ENCODE measurements around the gene DDI2. TPM values are rescaled to one million over a fixed set of nuclear protein-coding genes. Genes with fewer than 3 reads are reported as not detected.

Gene DDI2
- total RNA-seq, 4 donors from 2014 or later = 26.2 to 115 (median 43.7) TPM

DNA sequence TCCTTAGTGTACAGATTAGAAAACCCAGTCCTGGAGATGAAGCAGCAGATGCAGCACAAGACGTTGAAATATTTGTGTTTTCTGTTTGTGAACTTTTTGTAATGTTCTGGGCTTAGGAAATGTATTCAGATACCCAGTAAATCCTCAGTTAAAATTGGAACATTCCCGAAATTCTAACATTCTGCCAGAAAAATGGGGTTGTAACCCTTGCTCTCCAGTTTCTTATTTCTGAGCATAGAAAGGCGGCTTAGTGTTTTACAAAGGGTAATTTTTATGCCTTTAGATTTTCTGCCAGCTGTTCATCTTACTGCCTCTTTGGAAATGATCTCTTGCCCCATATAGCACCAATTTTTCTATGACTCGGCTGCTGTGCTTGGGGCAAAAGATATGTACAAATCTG lies 20.6 kb downstream of the DDI2 start:
- no peak for TF ChIP-seq POLR2A (IDR thresholded peaks at IDR 0.05)
- TF ChIP-seq, protein P1, sequence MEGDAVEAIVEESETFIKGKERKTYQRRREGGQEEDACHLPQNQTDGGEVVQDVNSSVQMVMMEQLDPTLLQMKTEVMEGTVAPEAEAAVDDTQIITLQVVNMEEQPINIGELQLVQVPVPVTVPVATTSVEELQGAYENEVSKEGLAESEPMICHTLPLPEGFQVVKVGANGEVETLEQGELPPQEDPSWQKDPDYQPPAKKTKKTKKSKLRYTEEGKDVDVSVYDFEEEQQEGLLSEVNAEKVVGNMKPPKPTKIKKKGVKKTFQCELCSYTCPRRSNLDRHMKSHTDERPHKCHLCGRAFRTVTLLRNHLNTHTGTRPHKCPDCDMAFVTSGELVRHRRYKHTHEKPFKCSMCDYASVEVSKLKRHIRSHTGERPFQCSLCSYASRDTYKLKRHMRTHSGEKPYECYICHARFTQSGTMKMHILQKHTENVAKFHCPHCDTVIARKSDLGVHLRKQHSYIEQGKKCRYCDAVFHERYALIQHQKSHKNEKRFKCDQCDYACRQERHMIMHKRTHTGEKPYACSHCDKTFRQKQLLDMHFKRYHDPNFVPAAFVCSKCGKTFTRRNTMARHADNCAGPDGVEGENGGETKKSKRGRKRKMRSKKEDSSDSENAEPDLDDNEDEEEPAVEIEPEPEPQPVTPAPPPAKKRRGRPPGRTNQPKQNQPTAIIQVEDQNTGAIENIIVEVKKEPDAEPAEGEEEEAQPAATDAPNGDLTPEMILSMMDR (IDR thresholded peaks at IDR 0.05) = no peak
- intact Hi-C loops (cut with DNase I; ENCODE audit: low total_unique reads) = no loop called here
- Histone ChIP-seq H3K36me3 (no peaks in the 10 kb centered on the region), H3K9me3 (no peaks in the 10 kb centered on the region), H3K27ac (no peak overlapping the region), H3K4me3 (no peak overlapping the region), H3K27me3 (no peaks in the 10 kb centered on the region), H3K4me1 (no peaks in the 10 kb centered on the region)
- DNase-seq = no peak

DNA sequence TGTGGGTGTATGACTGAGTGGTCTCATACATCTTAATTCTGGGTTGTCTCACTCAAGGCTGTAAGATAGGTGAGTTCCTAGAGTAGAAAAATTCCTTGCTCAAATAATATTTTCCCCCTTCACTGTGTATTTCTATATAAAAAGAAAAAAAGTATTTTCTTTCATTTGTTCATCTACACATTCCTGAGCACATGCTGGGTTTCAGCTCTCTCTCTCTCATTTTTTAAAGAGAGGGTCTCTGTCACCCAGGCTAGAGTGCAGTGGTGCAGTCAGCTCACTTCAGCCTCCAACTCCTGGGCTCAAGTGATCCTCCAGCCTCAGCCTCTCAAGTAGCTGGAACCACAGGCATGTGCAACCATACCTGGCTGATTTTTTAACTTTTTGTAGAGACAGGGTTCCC lies 22.0 kb downstream of the DDI2 start:
- no peak overlapping the region for H3K27ac ChIP-seq
- H3K4me1 ChIP-seq = no peaks in the 10 kb centered on the region
- intact Hi-C loops (cut with DNase I; ENCODE audit: low total_unique reads) = no loop called here
- TF ChIP-seq, protein P1 (IDR thresholded peaks at IDR 0.05) = no peak
- no peak for TF ChIP-seq POLR2A (IDR thresholded peaks at IDR 0.05)
- no peak overlapping the region for H3K4me3 ChIP-seq
- no peak for DNase-seq
- no peaks in the 10 kb centered on the region for H3K9me3 ChIP-seq
- H3K36me3 ChIP-seq = no peaks in the 10 kb centered on the region
- no peaks in the 10 kb centered on the region for H3K27me3 ChIP-seq

- Histone ChIP-seq H3K4me3 (no peak overlapping the region), H3K9me3 (no peaks in the 10 kb centered on the region), H3K27me3 (no peaks in the 10 kb centered on the region), H3K27ac (no peak overlapping the region), H3K36me3 (no peaks in the 10 kb centered on the region), H3K4me1 (no peaks in the 10 kb centered on the region)
- no peak for TF ChIP-seq POLR2A (IDR thresholded peaks at IDR 0.05)
- TF ChIP-seq, protein P1 (IDR thresholded peaks at IDR 0.05) = no peak
- intact Hi-C loops (cut with DNase I; ENCODE audit: low total_unique reads) = no loop called here
- no peak for DNase-seq
Observed at GRCh38 chr1:15639931-15640330, 22.7 kb downstream of the DDI2 start.

DNA sequence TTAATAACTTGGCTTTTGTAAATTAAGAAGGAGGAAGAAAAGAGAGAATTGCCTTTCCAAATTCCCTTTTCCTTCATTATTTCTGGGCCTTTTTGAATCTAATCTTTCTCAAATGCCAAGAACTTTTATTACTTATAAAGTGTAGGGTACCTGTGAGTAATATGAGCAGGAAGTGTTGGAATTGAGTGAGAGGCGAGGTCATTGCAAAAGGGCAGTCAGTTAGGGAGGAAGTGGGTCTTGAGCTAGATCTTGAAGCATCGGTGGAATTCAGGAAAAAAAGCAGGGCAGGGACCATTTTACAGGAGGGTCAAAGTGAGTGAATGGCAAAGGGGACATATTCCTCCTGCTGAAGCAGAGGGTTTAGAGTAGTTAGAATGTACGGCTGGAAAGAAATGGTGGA lies 23.4 kb downstream of the DDI2 start:
- H3K27ac ChIP-seq = no peak overlapping the region
- TF ChIP-seq, protein P1 (IDR thresholded peaks at IDR 0.05) = no peak
- no peak for TF ChIP-seq POLR2A (IDR thresholded peaks at IDR 0.05)
- H3K27me3 ChIP-seq = no peaks in the 10 kb centered on the region
- intact Hi-C loops (cut with DNase I; ENCODE audit: low total_unique reads) = no loop called here
- no peaks in the 10 kb centered on the region for H3K4me1 ChIP-seq
- no peaks in the 10 kb centered on the region for H3K9me3 ChIP-seq
- no peaks in the 10 kb centered on the region for H3K36me3 ChIP-seq
- no peak for DNase-seq
- H3K4me3 ChIP-seq = no peak overlapping the region

DNA sequence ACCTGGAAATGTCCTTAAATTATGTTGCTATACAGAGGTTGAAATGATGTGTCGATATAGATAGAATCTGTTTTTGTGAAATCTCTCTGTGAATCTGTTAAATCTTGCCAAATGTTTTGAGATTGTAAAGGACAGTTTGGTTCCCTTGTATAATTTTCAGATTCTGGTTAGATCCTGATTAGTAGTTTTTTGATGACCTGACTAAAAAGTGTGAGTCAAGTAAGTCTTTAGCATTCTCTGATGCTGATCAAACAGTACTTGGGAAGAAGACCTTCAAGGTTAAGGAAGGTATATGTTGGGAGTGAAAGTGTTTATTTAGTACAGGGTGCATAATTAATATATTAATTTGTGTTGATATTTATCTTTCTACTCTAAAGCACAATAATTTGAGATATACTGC lies 32.7 kb downstream of the DDI2 start:
- Histone ChIP-seq H3K27ac (no peak overlapping the region), H3K9me3 (no peaks in the 10 kb centered on the region), H3K4me1 (no peaks in the 10 kb centered on the region), H3K4me3 (no peak overlapping the region), H3K36me3 (no peaks in the 10 kb centered on the region), H3K27me3 (no peaks in the 10 kb centered on the region)
- TF ChIP-seq POLR2A (IDR thresholded peaks at IDR 0.05) = no peak
- TF ChIP-seq, protein P1 (IDR thresholded peaks at IDR 0.05) = no peak
- DNase-seq = no peak
- intact Hi-C loops (cut with DNase I; ENCODE audit: low total_unique reads) = no loop called here

All from uterus (tissue), 4 donors.